IMR-90 (cell line): ENCODE results near the gene TSPAN14. TPM values are rescaled to one million over a fixed set of nuclear protein-coding genes. Genes with fewer than 3 reads are reported as not detected.
A peak's percentile ranks its signal among the peaks of the same experiment; 100 is the strongest.

Experiments
- ATAC-seq: fragments of 200-7000 bp; cut with Tn5 transposase; 2 replicates; pipeline ENCODE4 v1.9.1; 2020; ENCODE audit warnings: low read depth, mild to moderate bottlenecking, moderate library complexity
- BruUV-seq: library from RNA; stranded (reverse); fragments of 400-500 nt; replicated peaks from 2 replicates; lab custom pipeline; 2021; lab: Mats Ljungman, UMichigan
- CTCF ChIA-PET: fragments of 300-600 bp; formaldehyde crosslinking; extraction: SDS; loops from one replicate; lab custom pipeline; 2021; ENCODE audit warnings: antibody characterized with exemption; lab: Yijun Ruan, JAX
- POLR2A ChIA-PET: fragments of 300-600 bp; sonication (Branson Sonifier 250); formaldehyde crosslinking; loops from one replicate; lab custom pipeline; 2022; ENCODE audit warnings: antibody characterized with exemption; ENCODE audit not compliant: unreplicated experiment; lab: Charles Lee
- DNase-seq: peaks from one replicate; pipeline ENCODE4 v3.0.0; 2013
- H2AFZ ChIP-seq: replicated peaks from 2 replicates; pipeline ENCODE3; 2013; ENCODE audit warnings: low read length, mild to moderate bottlenecking; ENCODE audit not compliant: poor library complexity
- H2AK5ac ChIP-seq: 2 replicates; pipeline ENCODE4 v1.6.1; 2013; ENCODE audit warnings: low read depth, low read length, inconsistent platforms
- H2AK9ac ChIP-seq: replicated peaks from 2 replicates; pipeline ENCODE3; 2013; ENCODE audit warnings: mild to moderate bottlenecking, low read depth, low read length, moderate library complexity; ENCODE audit not compliant: poor library complexity
- H2BK120ac ChIP-seq: 2 replicates; pipeline ENCODE4 v1.6.1; 2013; ENCODE audit warnings: low read depth, low read length, inconsistent platforms
- H2BK15ac ChIP-seq: 3 replicates; pipeline ENCODE4 v1.6.1; 2013; ENCODE audit warnings: low read depth, low read length, inconsistent platforms
- H2BK20ac ChIP-seq: 2 replicates; pipeline ENCODE4 v1.6.1; 2013; ENCODE audit warnings: low read depth, mild to moderate bottlenecking, inconsistent platforms, low read length, moderate library complexity
- H2BK5ac ChIP-seq: 2 replicates; pipeline ENCODE4 v1.6.1; 2013; ENCODE audit warnings: mild to moderate bottlenecking, low read depth, low read length, inconsistent platforms; ENCODE audit not compliant: poor library complexity, severe bottlenecking
- H3K14ac ChIP-seq: replicated peaks from 2 replicates; pipeline ENCODE4 v1.6.1; 2013; ENCODE audit warnings: low read depth, low read length, inconsistent platforms
- H3K18ac ChIP-seq: 2 replicates; pipeline ENCODE4 v1.6.1; 2013; ENCODE audit warnings: low read depth, low read length, control low read depth
- H3K23ac ChIP-seq: 2 replicates; pipeline ENCODE4 v1.6.1; 2013; ENCODE audit warnings: low read depth, low read length, inconsistent platforms
- H3K27ac ChIP-seq: 2 replicates; pipeline ENCODE4 v1.5.1; 2013; ENCODE audit warnings: mild to moderate bottlenecking, control low read depth, low read length; ENCODE audit not compliant: insufficient read depth
- H3K27me3 ChIP-seq: 2 replicates; pipeline ENCODE4 v1.6.1; 2013; ENCODE audit warnings: low read length; ENCODE audit not compliant: control insufficient read depth, insufficient read depth
- H3K36me3 ChIP-seq: 2 replicates; pipeline ENCODE4 v1.6.1; 2013; ENCODE audit warnings: low read length, mixed read lengths; ENCODE audit not compliant: control insufficient read depth, insufficient read depth
- H3K4ac ChIP-seq: 2 replicates; pipeline ENCODE4 v1.6.1; 2013; ENCODE audit warnings: low read depth, low read length, inconsistent platforms
- H3K4me1 ChIP-seq: 2 replicates; pipeline ENCODE4 v1.6.1; 2013; ENCODE audit warnings: low read length, mixed read lengths; ENCODE audit not compliant: control insufficient read depth, insufficient read depth
- H3K4me2 ChIP-seq: 2 replicates; pipeline ENCODE4 v1.6.1; 2013; ENCODE audit warnings: low read depth, mild to moderate bottlenecking, control low read depth, low read length, moderate library complexity
- H3K4me3 ChIP-seq: 2 replicates; pipeline ENCODE4 v1.5.1; 2013; ENCODE audit warnings: low read depth, mild to moderate bottlenecking, control low read depth, low read length, moderate library complexity; ENCODE audit not compliant: insufficient read depth
- H3K56ac ChIP-seq: 2 replicates; pipeline ENCODE4 v1.6.1; 2013; ENCODE audit warnings: low read length, inconsistent platforms; ENCODE audit not compliant: insufficient read depth; ENCODE audit errors: extremely low read depth
- H3K79me1 ChIP-seq, 2 experiments: 2 replicates each; pipeline ENCODE4 v1.6.1; 2013; ENCODE audit warnings: low read length in 2 of 2, inconsistent platforms in 1 of 2, low read depth in 1 of 2
- H3K9ac ChIP-seq: 2 replicates; pipeline ENCODE4 v1.6.1; 2013; ENCODE audit warnings: low read depth, low read length, control low read depth
- H3K9me1 ChIP-seq: 2 replicates; pipeline ENCODE4 v1.6.1; 2013; ENCODE audit warnings: low read length, inconsistent platforms; ENCODE audit not compliant: insufficient read depth
- H3K9me3 ChIP-seq: 2 replicates; pipeline ENCODE4 v1.6.1; 2013; ENCODE audit warnings: low read length; ENCODE audit not compliant: control insufficient read depth, insufficient read depth
- H4K20me1 ChIP-seq: 2 replicates; pipeline ENCODE4 v1.6.1; 2013; ENCODE audit warnings: low read length, inconsistent platforms; ENCODE audit not compliant: insufficient read depth
- H4K5ac ChIP-seq: 2 replicates; pipeline ENCODE4 v1.6.1; 2013; ENCODE audit warnings: mild to moderate bottlenecking, low read depth, low read length, control low read depth
- H4K8ac ChIP-seq, 2 experiments: 2 replicates each; pipeline ENCODE4 v1.6.1; 2013; ENCODE audit warnings: low read depth in 2 of 2, low read length in 2 of 2, control low read depth in 1 of 2, inconsistent platforms in 1 of 2
- H4K91ac ChIP-seq: 2 replicates; pipeline ENCODE4 v1.6.1; 2013; ENCODE audit warnings: low read depth, low read length, inconsistent platforms; ENCODE audit not compliant: insufficient read depth
- BHLHE40 ChIP-seq: fragments of 150-350 bp; IDR thresholded peaks from 2 replicates; pipeline ENCODE4 v1.6.1; 2016; ENCODE audit warnings: mild to moderate bottlenecking, low read depth, low read length
- FOS ChIP-seq: fragments of 150-350 bp; IDR thresholded peaks from 2 replicates; pipeline ENCODE4 v1.6.1; 2016; ENCODE audit warnings: low read depth, low read length
- MAZ ChIP-seq: IDR thresholded peaks from 2 replicates; pipeline ENCODE4 v1.6.1; 2012; ENCODE audit warnings: low read depth, mild to moderate bottlenecking, low read length, improper control_type of control experiment, moderate library complexity, borderline replicate concordance
- MXI1 ChIP-seq: IDR thresholded peaks from 2 replicates; pipeline ENCODE4 v1.6.1; 2012; ENCODE audit warnings: low read depth, mild to moderate bottlenecking, low read length, moderate library complexity, borderline replicate concordance
- NFE2L2 ChIP-seq: fragments of 150-350 bp; IDR thresholded peaks from 2 replicates; pipeline ENCODE4 v1.6.1; 2016; ENCODE audit warnings: low read depth, mild to moderate bottlenecking, low read length
- POLR2A ChIP-seq: IDR thresholded peaks from 2 replicates; pipeline ENCODE4 v1.6.1; 2012; ENCODE audit warnings: mild to moderate bottlenecking, low read depth, low read length
- RAD21 ChIP-seq: IDR thresholded peaks from 2 replicates; pipeline ENCODE4 v1.6.1; 2012; ENCODE audit warnings: low read length, improper control_type of control experiment
- RCOR1 ChIP-seq: IDR thresholded peaks from 2 replicates; pipeline ENCODE4 v1.6.1; 2012; ENCODE audit warnings: mild to moderate bottlenecking, low read length, improper control_type of control experiment; ENCODE audit not compliant: insufficient replicate concordance
- RFX5 ChIP-seq: IDR thresholded peaks from 2 replicates; pipeline ENCODE4 v1.8.0; 2012; ENCODE audit warnings: low read depth, mild to moderate bottlenecking, low read length, moderate library complexity
- SMC3 ChIP-seq: fragments of 150-350 bp; IDR thresholded peaks from 2 replicates; pipeline ENCODE4 v1.6.1; 2016; ENCODE audit warnings: low read depth, mild to moderate bottlenecking, antibody characterized with exemption, low read length, moderate library complexity
- WGBS, 2 experiments: methylation state at CpG; one replicate each; pipeline versions ENCODE4 v1.1.5 to v1.1.7; 2013; ENCODE audit warnings: missing lambda C conversion rate in 2 of 2; ENCODE audit not compliant: insufficient read length in 1 of 2; ENCODE audit errors: extremely low coverage in 2 of 2; 5-methylcytosine and 5-hydroxymethylcytosine counted together
- dilution Hi-C: fragments of 300-500 bp; cut with HindIII; formaldehyde crosslinking; loops from one replicate; pipeline ENCODE4 v1.14.3; 2018; ENCODE audit warnings: low sequenced_read_pairs; ENCODE audit not compliant: unreplicated experiment
- in situ Hi-C: fragments of 300-500 bp; cut with MboI; formaldehyde crosslinking; loops from 3 replicates; pipeline ENCODE4 v1.14.3; 2019; ENCODE audit warnings: low sequenced_read_pairs, inconsistent platforms, mixed read lengths
- intact Hi-C: fragments of 100-400 bp; cut with micrococcal nuclease; formaldehyde crosslinking; loops from 2 replicates; pipeline ENCODE4 v1.10.0; 2022
- polyA plus RNA-seq, 3 experiments: library from polyadenylated mRNA; depleted of rRNA; stranded (reverse); fragments of >200 nt; gene quantifications; 2 replicates each; pipeline ENCODE4 v1.2.3, GENCODE V29; 2012; ENCODE audit warnings: low replicate concordance in 1 of 3
- total RNA-seq: library from RNA; depleted of rRNA; stranded (reverse); fragments of >200 nt; gene quantifications from 2 replicates; pipeline ENCODE4 v1.2.3, GENCODE V29; 2012
- TF ChIP-seq, protein P1 (sequence below): conservative IDR thresholded peaks from 2 replicates; pipeline ENCODE4 v1.5.1; 2012; ENCODE audit warnings: mild to moderate bottlenecking, low read depth, low read length, improper control_type of control experiment
- TF ChIP-seq, protein P2 (sequence below): fragments of 150-350 bp; IDR thresholded peaks from 2 replicates; pipeline ENCODE4 v1.6.1; 2016; ENCODE audit warnings: low read depth, mild to moderate bottlenecking, low read length, moderate library complexity, borderline replicate concordance

The TSPAN14 gene
- total and polyA plus RNA-seq, 2 of the 4 experiments (the other 2 are of a cell fraction): 18.5 to 43.0 TPM

DNA sequence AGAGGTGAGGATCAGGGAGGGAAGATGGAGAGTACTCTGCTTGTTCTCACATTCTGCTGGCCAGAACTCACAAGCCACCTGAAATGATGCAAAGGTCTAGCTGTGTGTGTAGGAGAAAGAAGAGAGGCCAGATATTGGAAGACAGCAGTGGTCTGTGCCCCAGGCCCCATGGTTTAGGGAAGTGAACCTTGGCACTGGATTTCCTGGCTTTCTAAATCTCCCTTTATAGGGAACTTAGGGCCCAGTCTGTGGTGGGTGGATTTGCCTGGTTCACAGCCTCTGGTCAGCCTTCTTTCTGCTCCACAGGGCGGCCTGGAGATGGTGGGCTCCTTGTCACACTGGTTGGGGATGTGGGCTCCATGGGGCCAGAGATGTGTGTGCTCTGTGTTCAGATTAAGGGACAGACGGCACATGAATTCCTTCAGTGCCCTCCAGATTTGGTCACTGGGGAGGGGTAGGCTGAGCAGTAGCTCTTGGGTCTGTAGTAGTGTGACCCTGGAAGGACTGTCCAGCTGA is 74.1 kb downstream of the TSPAN14 start:
- ATAC-seq (no peak), DNase-seq (no peak)
- no peak overlapping the region for H2BK20ac ChIP-seq
- CTCF ChIA-PET: interaction anchor here (0.6 kb wide), 1 partner anchor 27 kb away, joined by 3 read pairs; no protein-coding TSS in a partner anchor
- H2AK5ac ChIP-seq: no peak overlapping the region
- POLR2A ChIA-PET: no interaction called here
- H3K56ac ChIP-seq: no peak overlapping the region; the same call in 1 of the 2 replicates
- no peak overlapping the region for H3K4ac ChIP-seq
- no peaks in the 10 kb centered on the region for H3K9me3 ChIP-seq
- no peak overlapping the region for H3K9ac ChIP-seq
- no peaks in the 10 kb centered on the region for H3K9me1 ChIP-seq
- H2AFZ ChIP-seq: peak overlapping the region; percentile 23
- H3K23ac ChIP-seq: no peak overlapping the region
- H3K79me1 ChIP-seq: no peaks in the 10 kb centered on the region
- H3K4me3 ChIP-seq: no peak overlapping the region
- H3K36me3 ChIP-seq: no peaks in the 10 kb centered on the region
- 100% methylated on average over 1 of the region's 2 CpGs; no CpG with 5 or more reads in 1 of the 2 experiments for WGBS, 2 experiments
- no peak overlapping the region for H3K27ac ChIP-seq
- no peaks in the 10 kb centered on the region for H3K4me1 ChIP-seq
- no peaks in the 10 kb centered on the region for H4K20me1 ChIP-seq
- no peak overlapping the region for H3K18ac ChIP-seq
- dilution Hi-C loops (no loop called here), in situ Hi-C loops (no loop called here), intact Hi-C loops (no loop called here)
- no peak overlapping the region for H2BK5ac ChIP-seq
- no TSS peak for BruUV-seq
- no peak overlapping the region for H3K14ac ChIP-seq
- no peak overlapping the region for H4K8ac ChIP-seq
- no peak overlapping the region for H2AK9ac ChIP-seq
- no peak overlapping the region for H4K5ac ChIP-seq
- H3K27me3 ChIP-seq: no peaks in the 10 kb centered on the region
- H3K4me2 ChIP-seq: no peak overlapping the region
- no peak overlapping the region for H2BK120ac ChIP-seq
- H4K91ac ChIP-seq: no peak overlapping the region
- no peak overlapping the region for H2BK15ac ChIP-seq
- TF ChIP-seq, protein P1, sequence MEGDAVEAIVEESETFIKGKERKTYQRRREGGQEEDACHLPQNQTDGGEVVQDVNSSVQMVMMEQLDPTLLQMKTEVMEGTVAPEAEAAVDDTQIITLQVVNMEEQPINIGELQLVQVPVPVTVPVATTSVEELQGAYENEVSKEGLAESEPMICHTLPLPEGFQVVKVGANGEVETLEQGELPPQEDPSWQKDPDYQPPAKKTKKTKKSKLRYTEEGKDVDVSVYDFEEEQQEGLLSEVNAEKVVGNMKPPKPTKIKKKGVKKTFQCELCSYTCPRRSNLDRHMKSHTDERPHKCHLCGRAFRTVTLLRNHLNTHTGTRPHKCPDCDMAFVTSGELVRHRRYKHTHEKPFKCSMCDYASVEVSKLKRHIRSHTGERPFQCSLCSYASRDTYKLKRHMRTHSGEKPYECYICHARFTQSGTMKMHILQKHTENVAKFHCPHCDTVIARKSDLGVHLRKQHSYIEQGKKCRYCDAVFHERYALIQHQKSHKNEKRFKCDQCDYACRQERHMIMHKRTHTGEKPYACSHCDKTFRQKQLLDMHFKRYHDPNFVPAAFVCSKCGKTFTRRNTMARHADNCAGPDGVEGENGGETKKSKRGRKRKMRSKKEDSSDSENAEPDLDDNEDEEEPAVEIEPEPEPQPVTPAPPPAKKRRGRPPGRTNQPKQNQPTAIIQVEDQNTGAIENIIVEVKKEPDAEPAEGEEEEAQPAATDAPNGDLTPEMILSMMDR: no peak
- TF ChIP-seq RAD21 (no peak), FOS (no peak), SMC3 (no peak), NFE2L2 (no peak), MAZ (no peak), MXI1 (no peak), RCOR1 (no peak), POLR2A (no peak), BHLHE40 (no peak), RFX5 (no peak)
- TF ChIP-seq, protein P2, sequence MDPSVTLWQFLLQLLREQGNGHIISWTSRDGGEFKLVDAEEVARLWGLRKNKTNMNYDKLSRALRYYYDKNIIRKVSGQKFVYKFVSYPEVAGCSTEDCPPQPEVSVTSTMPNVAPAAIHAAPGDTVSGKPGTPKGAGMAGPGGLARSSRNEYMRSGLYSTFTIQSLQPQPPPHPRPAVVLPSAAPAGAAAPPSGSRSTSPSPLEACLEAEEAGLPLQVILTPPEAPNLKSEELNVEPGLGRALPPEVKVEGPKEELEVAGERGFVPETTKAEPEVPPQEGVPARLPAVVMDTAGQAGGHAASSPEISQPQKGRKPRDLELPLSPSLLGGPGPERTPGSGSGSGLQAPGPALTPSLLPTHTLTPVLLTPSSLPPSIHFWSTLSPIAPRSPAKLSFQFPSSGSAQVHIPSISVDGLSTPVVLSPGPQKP: no peak
